ENCODE results near the gene GPR151. TPM values are rescaled to one million over a fixed set of nuclear protein-coding genes. Genes with fewer than 3 reads are reported as not detected.

GPR151 gene
- polyA plus RNA-seq, 1 of the 3 experiments (the other 2 are of a cell fraction), result not detected

- POLR2A ChIA-PET, result no interaction called here
- no peak for DNase-seq
These were observed 41.9 kb downstream of the GPR151 start for GRCh38 chr5:146474065-146474464.

More at GRCh38 chr5:146474065-146474464, 41.9 kb downstream of the GPR151 start:
- Histone ChIP-seq H3K79me2 (ENCODE audit: insufficient read depth) (peaks cover 44% of the 10 kb centered on the region), H2AFZ (ENCODE audit: low read depth) (no peak overlapping the region), H3K4me2 (no peak overlapping the region), H3K4me3 (ENCODE audit: low read depth in 2 of 2, low read length in 1 of 2) (no peak overlapping the region), H3K9me3 (no peaks in the 10 kb centered on the region), H3K36me3 (replicated peaks in 1 of 2; ENCODE audit: control insufficient read depth in 1 of 2, insufficient read depth in 2 of 2, low read length in 1 of 2) (peaks cover 75 to 91% of the 10 kb centered on the region in 2 experiments), H3K9me2 (no peaks in the 10 kb centered on the region), H4K20me1 (ENCODE audit: insufficient read depth) (no peaks in the 10 kb centered on the region), H3F3A (replicated peaks; ENCODE audit: insufficient read depth) (peaks cover 15% of the 10 kb centered on the region), H3K27ac (ENCODE audit: low read depth in 2 of 2, low read length in 1 of 2) (no peak overlapping the region), H3K9ac (no peak overlapping the region), H3K4me1 (ENCODE audit: control insufficient read depth in 1 of 2, insufficient read depth in 2 of 2, low read depth in 1 of 2, low read length in 1 of 2) (no peaks in the 10 kb centered on the region; a peak in 1 of 4 replicates), H3K27me3 (ENCODE audit: insufficient read depth) (no peaks in the 10 kb centered on the region)
- 100% methylated on average over 1 of the region's 1 CpG for whole genome bisulfite sequencing (ENCODE audit: low lambda C conversion rate)
- no peak for TF ChIP-seq FOXM1 (IDR thresholded peaks at IDR 0.05; ENCODE audit: low read depth)
- no peak for TF ChIP-seq RXRA (IDR thresholded peaks at IDR 0.05; ENCODE audit: borderline replicate concordance, low read depth)
- no peak for TF ChIP-seq POLR2AphosphoS5 (IDR thresholded peaks at IDR 0.05; ENCODE audit: low read depth, low read length)
- no peak for TF ChIP-seq IRF3 (IDR thresholded peaks at IDR 0.05; ENCODE audit: low read depth, low read length)
- TF ChIP-seq USF2 (IDR thresholded peaks at IDR 0.05; ENCODE audit: borderline replicate concordance, low read depth, low read length), result no peak
- no peak for TF ChIP-seq REST (IDR thresholded peaks at IDR 0.05; ENCODE audit: low read depth, low read length)
- no peak for TF ChIP-seq TCF12 (IDR thresholded peaks at IDR 0.05)
- TF ChIP-seq RCOR1 (IDR thresholded peaks at IDR 0.05; ENCODE audit: low read length), result no peak
- no peak for TF ChIP-seq EP300 (IDR thresholded peaks at IDR 0.05; ENCODE audit: borderline replicate concordance in 1 of 2, low read depth in 1 of 2, low read length in 1 of 2)
- TF ChIP-seq EZH2phosphoT487 (IDR thresholded peaks at IDR 0.05; ENCODE audit: borderline replicate concordance, low read depth), result no peak
- TF ChIP-seq TAF1 (IDR thresholded peaks at IDR 0.05; ENCODE audit: borderline replicate concordance, low read depth, low read length), result no peak
- CTCF ChIA-PET, result interaction anchor here (1.0 to 1.1 kb wide), 2 partner anchors 8 to 26 kb away, joined by 3 to 4 read pairs; no protein-coding TSS in a partner anchor

Measured in SK-N-SH (cell line).